OCI-LY7 (cell line): ENCODE data around the gene STX18. TPM values are rescaled to one million over a fixed set of nuclear protein-coding genes. Genes with fewer than 3 reads are reported as not detected.

ENCODE experiments used
- BruUV-seq: library from RNA; stranded (reverse); fragments of 400-500 nt; replicated peaks from 2 replicates; lab custom pipeline; 2021; lab: Mats Ljungman, UMichigan
- CTCF ChIA-PET: fragments of 300-600 bp; sonication (Branson Sonifier 250); formaldehyde crosslinking; loops from one replicate; lab custom pipeline; 2022; ENCODE audit warnings: antibody characterized with exemption; ENCODE audit not compliant: unreplicated experiment; lab: Charles Lee
- POLR2A ChIA-PET: fragments of 300-600 bp; sonication (Branson Sonifier 250); formaldehyde crosslinking; loops from one replicate; lab custom pipeline; 2022; ENCODE audit warnings: antibody characterized with exemption; lab: Charles Lee
- DNase-seq: peaks from one replicate; pipeline ENCODE4 v3.0.0-alpha.2; 2015; ENCODE audit warnings: low spot score
- H2AFZ ChIP-seq: fragments of 200-600 bp; sonication (generic), shearing (Covaris generic); 2 replicates; pipeline ENCODE4 v1.6.1; 2014; ENCODE audit warnings: mild to moderate bottlenecking, antibody characterized with exemption, low read length, moderate library complexity
- H3K27ac ChIP-seq: fragments of 200-600 bp; sonication (generic); 2 replicates; pipeline ENCODE4 v1.5.1; 2014; ENCODE audit warnings: mixed run types, low read depth, mild to moderate bottlenecking, moderate library complexity, low read length, inconsistent platforms; ENCODE audit not compliant: poor library complexity, severe bottlenecking
- H3K36me3 ChIP-seq: fragments of 200-600 bp; sonication (generic); 2 replicates; pipeline ENCODE4 v1.6.1; 2014; ENCODE audit warnings: mild to moderate bottlenecking, antibody characterized with exemption, low read length, moderate library complexity, mixed read lengths; ENCODE audit not compliant: insufficient read depth
- H3K4me1 ChIP-seq: fragments of 200-600 bp; sonication (generic); 2 replicates; pipeline ENCODE4 v1.5.1; 2014; ENCODE audit warnings: mild to moderate bottlenecking, low read length; ENCODE audit not compliant: insufficient read depth, poor library complexity, severe bottlenecking
- H3K4me2 ChIP-seq: fragments of 200-600 bp; sonication (generic); 2 replicates; pipeline ENCODE4 v1.6.1; 2014; ENCODE audit warnings: mild to moderate bottlenecking, low read length
- H3K4me3 ChIP-seq: fragments of 200-600 bp; sonication (generic); 2 replicates; pipeline ENCODE4 v1.5.1; 2014; ENCODE audit warnings: mild to moderate bottlenecking, low read depth, low read length; ENCODE audit not compliant: poor library complexity, severe bottlenecking
- H3K79me2 ChIP-seq: fragments of 200-600 bp; sonication (generic); 2 replicates; pipeline ENCODE4 v1.6.1; 2016; ENCODE audit warnings: low read depth, mild to moderate bottlenecking, low read length, moderate library complexity, mixed read lengths; ENCODE audit not compliant: insufficient read depth
- H3K9me2 ChIP-seq: fragments of 200-600 bp; sonication (generic); 2 replicates; pipeline ENCODE4 v1.6.1; 2016; ENCODE audit warnings: mild to moderate bottlenecking, low read length, mixed read lengths; ENCODE audit not compliant: insufficient read depth
- H3K9me3 ChIP-seq: fragments of 200-600 bp; sonication (generic); 2 replicates; pipeline ENCODE4 v1.6.1; 2014; ENCODE audit warnings: mild to moderate bottlenecking, mixed run types, low read length, mixed read lengths
- H4K20me1 ChIP-seq: fragments of 200-600 bp; sonication (generic); 2 replicates; pipeline ENCODE4 v1.6.1; 2014; ENCODE audit warnings: mild to moderate bottlenecking, antibody characterized with exemption, low read length, moderate library complexity, mixed read lengths; ENCODE audit not compliant: insufficient read depth
- EZH2phosphoT487 ChIP-seq: fragments of 200-600 bp; sonication (generic); IDR thresholded peaks from 2 replicates; pipeline ENCODE4 v1.6.1; 2018; ENCODE audit warnings: low read depth, borderline replicate concordance, mild to moderate bottlenecking, mixed run types, antibody characterized with exemption, low read length, moderate library complexity, mixed read lengths
- intact Hi-C: fragments of 100-400 bp; cut with micrococcal nuclease; formaldehyde crosslinking; loops from one replicate; pipeline ENCODE4 v1.10.0; 2022; ENCODE audit not compliant: unreplicated experiment
- total RNA-seq, 2 experiments: library from RNA; depleted of rRNA in 1 of 2; stranded (reverse); fragments of >200 nt in 1 of 2; shearing (Covaris generic) in 1 of 2; gene quantifications; 2 replicates each; pipeline ENCODE4 v1.2.3, GENCODE V29; 2014 to 2022
- TF ChIP-seq, protein P1 (sequence below): fragments of 200-600 bp; sonication (generic); conservative IDR thresholded peaks from 2 replicates; pipeline ENCODE4 v1.5.1; 2014; ENCODE audit warnings: mild to moderate bottlenecking, antibody characterized with exemption, low read length, moderate library complexity, mixed read lengths

The STX18 gene
- total RNA-seq, 2 experiments from 2014 or later, result 30.6 to 35.2 TPM

DNA sequence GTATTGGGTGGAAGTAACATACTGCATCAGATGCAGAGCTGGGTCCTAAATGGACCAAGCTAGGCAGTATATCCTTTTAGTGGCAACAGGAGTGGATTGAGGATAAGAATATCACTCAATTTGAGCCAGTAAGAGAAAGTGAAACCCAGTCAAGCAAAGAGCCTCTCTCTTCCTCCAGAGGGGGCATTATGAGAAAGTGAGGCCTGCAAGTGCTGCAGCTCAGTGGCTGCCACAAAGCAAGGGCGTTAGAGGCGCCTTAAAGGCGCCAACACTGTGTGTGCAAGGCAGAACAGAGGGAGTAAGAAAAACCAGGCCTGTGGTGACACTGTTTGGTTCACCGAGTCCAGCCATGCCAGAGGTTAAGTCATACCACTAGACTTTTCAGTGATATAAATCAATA is 17.5 kb downstream of the STX18 start:
- peak overlapping the region; percentile 26 for H3K27ac ChIP-seq
- no peak overlapping the region for H2AFZ ChIP-seq
- H3K36me3 ChIP-seq, result peaks cover 7% of the 10 kb centered on the region; the same call in 1 of the 2 replicates
- no peaks in the 10 kb centered on the region for H3K9me2 ChIP-seq
- no peak for TF ChIP-seq EZH2phosphoT487
- TF ChIP-seq, protein P1, sequence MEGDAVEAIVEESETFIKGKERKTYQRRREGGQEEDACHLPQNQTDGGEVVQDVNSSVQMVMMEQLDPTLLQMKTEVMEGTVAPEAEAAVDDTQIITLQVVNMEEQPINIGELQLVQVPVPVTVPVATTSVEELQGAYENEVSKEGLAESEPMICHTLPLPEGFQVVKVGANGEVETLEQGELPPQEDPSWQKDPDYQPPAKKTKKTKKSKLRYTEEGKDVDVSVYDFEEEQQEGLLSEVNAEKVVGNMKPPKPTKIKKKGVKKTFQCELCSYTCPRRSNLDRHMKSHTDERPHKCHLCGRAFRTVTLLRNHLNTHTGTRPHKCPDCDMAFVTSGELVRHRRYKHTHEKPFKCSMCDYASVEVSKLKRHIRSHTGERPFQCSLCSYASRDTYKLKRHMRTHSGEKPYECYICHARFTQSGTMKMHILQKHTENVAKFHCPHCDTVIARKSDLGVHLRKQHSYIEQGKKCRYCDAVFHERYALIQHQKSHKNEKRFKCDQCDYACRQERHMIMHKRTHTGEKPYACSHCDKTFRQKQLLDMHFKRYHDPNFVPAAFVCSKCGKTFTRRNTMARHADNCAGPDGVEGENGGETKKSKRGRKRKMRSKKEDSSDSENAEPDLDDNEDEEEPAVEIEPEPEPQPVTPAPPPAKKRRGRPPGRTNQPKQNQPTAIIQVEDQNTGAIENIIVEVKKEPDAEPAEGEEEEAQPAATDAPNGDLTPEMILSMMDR, result peak; percentile 65
- no peaks in the 10 kb centered on the region; the same call in 1 of the 2 replicates for H4K20me1 ChIP-seq
- H3K79me2 ChIP-seq, result peaks cover 9% of the 10 kb centered on the region; the same call in 1 of the 2 replicates
- no TSS peak for BruUV-seq
- H3K4me2 ChIP-seq, result peak overlapping the region; percentile 55
- ChIA-PET CTCF (interaction anchor here (1.1 kb wide), 1 partner anchor 18 kb away, joined by 4 read pairs; the partner anchor contains the start of gene STX18), POLR2A (interaction anchor here (0.6 to 3.2 kb wide), 10 partner anchors 8 to 38 kb away, joined by 3 to 30 read pairs (median 3); partner anchors contain the start of gene STX18)
- peak overlapping the region; percentile 22 for H3K4me3 ChIP-seq
- intact Hi-C loops, result no loop called here
- H3K9me3 ChIP-seq, result no peaks in the 10 kb centered on the region
- peak; percentile 82 for DNase-seq
- peaks cover 18% of the 10 kb centered on the region for H3K4me1 ChIP-seq

DNA sequence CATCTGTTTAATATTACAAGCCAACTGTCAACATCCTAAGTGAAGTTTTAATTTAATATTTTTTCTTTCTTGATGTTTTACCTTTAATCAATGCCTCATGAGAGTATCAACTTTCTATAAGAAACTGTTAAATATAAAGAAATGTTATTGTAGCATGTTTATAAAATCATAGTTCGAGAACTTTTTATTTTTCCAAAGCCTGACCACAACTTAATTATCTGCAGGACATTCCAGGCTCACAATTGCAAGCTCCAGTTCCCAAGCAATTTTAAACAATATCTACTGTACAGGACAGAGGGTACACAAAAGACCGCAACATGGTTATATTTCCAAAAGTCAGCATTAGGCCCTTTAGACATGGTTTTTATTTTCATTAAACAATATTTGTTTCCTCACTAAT is 20.1 kb downstream of the STX18 start:
- intact Hi-C loops, result no loop called here
- Histone ChIP-seq H3K36me3 (peaks cover 7% of the 10 kb centered on the region; the same call in 1 of the 2 replicates), H3K4me1 (peaks cover 18% of the 10 kb centered on the region), H3K79me2 (peaks cover 11% of the 10 kb centered on the region; the same call in 1 of the 2 replicates), H3K4me2 (no peak overlapping the region), H3K9me2 (no peaks in the 10 kb centered on the region), H3K27ac (no peak overlapping the region), H4K20me1 (no peaks in the 10 kb centered on the region; the same call in none of the 2 replicates), H3K9me3 (no peaks in the 10 kb centered on the region), H3K4me3 (no peak overlapping the region), H2AFZ (no peak overlapping the region)
- TF ChIP-seq, protein P1, result no peak
- no peak for TF ChIP-seq EZH2phosphoT487
- DNase-seq, result no peak
- POLR2A ChIA-PET, result no interaction called here
- CTCF ChIA-PET, result no interaction called here
- BruUV-seq, result no TSS peak

DNA sequence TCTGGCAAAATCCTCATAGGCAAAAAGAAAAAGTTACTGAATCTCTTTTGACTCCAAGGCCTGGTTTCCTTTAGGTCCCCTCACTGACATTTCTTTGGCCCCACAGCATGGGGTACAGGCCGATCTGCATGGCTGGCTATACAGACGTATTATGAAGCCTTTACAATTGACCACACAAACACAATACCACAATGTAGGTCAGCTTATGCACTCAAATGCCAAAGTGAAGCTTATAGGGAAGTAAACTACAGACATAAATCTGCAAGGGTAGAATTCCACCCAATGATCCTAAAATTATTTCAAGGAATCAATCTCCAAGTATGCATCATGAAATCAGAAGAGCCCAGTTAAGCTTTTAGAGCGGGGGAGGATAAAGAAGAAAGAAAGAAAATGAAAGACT is 20.7 kb downstream of the STX18 start:
- POLR2A ChIA-PET, result interaction anchor here (1.7 kb wide), 1 partner anchor 18 kb away, joined by 5 read pairs; no protein-coding TSS in a partner anchor
- no peak overlapping the region for H3K27ac ChIP-seq
- TF ChIP-seq, protein P1, result no peak
- TF ChIP-seq EZH2phosphoT487, result no peak
- peaks cover 18% of the 10 kb centered on the region for H3K4me1 ChIP-seq
- intact Hi-C loops, result no loop called here
- no peaks in the 10 kb centered on the region for H3K9me3 ChIP-seq
- CTCF ChIA-PET, result no interaction called here
- no peak overlapping the region for H2AFZ ChIP-seq
- BruUV-seq, result no TSS peak
- peaks cover 7% of the 10 kb centered on the region; the same call in 1 of the 2 replicates for H3K36me3 ChIP-seq
- H3K4me3 ChIP-seq, result no peak overlapping the region
- no peaks in the 10 kb centered on the region for H3K9me2 ChIP-seq
- H4K20me1 ChIP-seq, result no peaks in the 10 kb centered on the region; the same call in none of the 2 replicates
- no peak for DNase-seq
- no peak overlapping the region for H3K4me2 ChIP-seq
- H3K79me2 ChIP-seq, result peaks cover 17% of the 10 kb centered on the region; the same call in 1 of the 2 replicates
